HepG2 (cell line): ENCODE results near the gene FER1L5. TPM values are rescaled to one million over a fixed set of nuclear protein-coding genes. Genes with fewer than 3 reads are reported as not detected.

ENCODE experiments used
- KDM3A ChIP-seq: IDR thresholded peaks from 2 replicates; pipeline ENCODE4 v1.6.1; 2018; ENCODE audit warnings: low read depth, missing compliant biosample characterization
- MEF2D ChIP-seq: sonication (generic); formaldehyde crosslinking; IDR thresholded peaks from 2 replicates; pipeline ENCODE4 v1.5.1; 2020; ENCODE audit warnings: mild to moderate bottlenecking, missing genetic modification reagents
- TCF12 ChIP-seq, 2 experiments: fragments of 450-650 bp in 1 of 2; sonication (generic) in 1 of 2; formaldehyde crosslinking in 1 of 2; IDR thresholded peaks; 2 replicates each; pipeline versions ENCODE4 v1.6.1 to v1.8.0; 2017 to 2022; ENCODE audit warnings: antibody characterized with exemption in 1 of 2, mild to moderate bottlenecking in 1 of 2, missing genetic modification reagents in 1 of 2, moderate library complexity in 1 of 2
- ZNF670 ChIP-seq: sonication (generic); formaldehyde crosslinking; IDR thresholded peaks from 2 replicates; pipeline ENCODE4 v1.8.0; 2022; ENCODE audit warnings: mild to moderate bottlenecking, missing genetic modification reagents, borderline replicate concordance
- ZNF773 ChIP-seq: sonication (generic); formaldehyde crosslinking; IDR thresholded peaks from 2 replicates; pipeline ENCODE4 v1.4.0; 2020; ENCODE audit warnings: missing genetic modification reagents, borderline replicate concordance
- polyA plus RNA-seq, 8 experiments: library from polyadenylated mRNA; depleted of rRNA in 3 of 8; stranded (reverse) in 7 of 8; unstranded in 1 of 8; fragments of >200 nt; fragmentation: Illumina TruSeq in 4 of 8; extraction: Trizol in 4 of 8; gene quantifications; 2 replicates each; pipeline versions ENCODE4 v1.2.1 to v1.2.3, GENCODE V29; 2011 to 2016; ENCODE audit warnings: low read depth in 4 of 8, missing spikeins in 1 of 8, mixed read lengths in 1 of 8; ENCODE audit not compliant: insufficient read depth in 1 of 8
- total RNA-seq, 5 experiments: library from RNA; depleted of rRNA; stranded (reverse); fragments of >200 nt; fragmentation: Illumina TruSeq; extraction: Trizol; gene quantifications; 2 replicates each; pipeline ENCODE4 v1.2.3, GENCODE V29; 2016; ENCODE audit warnings: low read depth in 1 of 5
- TF ChIP-seq, protein P1 (sequence below): sonication (generic); formaldehyde crosslinking; IDR thresholded peaks from 2 replicates; pipeline ENCODE4 v1.4.0; 2020; ENCODE audit warnings: missing genetic modification reagents
- TF ChIP-seq, protein P2 (sequence below): sonication (generic); formaldehyde crosslinking; IDR thresholded peaks from 2 replicates; pipeline ENCODE4 v1.5.1; 2020; ENCODE audit warnings: mild to moderate bottlenecking, moderate library complexity, missing genetic modification reagents
- TF ChIP-seq, protein P3 (sequence below): IDR thresholded peaks from 2 replicates; pipeline ENCODE4 v1.6.1; 2016; ENCODE audit warnings: control low read depth
- TF ChIP-seq, protein P4 (sequence below): sonication (generic); formaldehyde crosslinking; IDR thresholded peaks from 2 replicates; pipeline ENCODE4 v1.4.0; 2020; ENCODE audit warnings: missing genetic modification reagents
- TF ChIP-seq, protein P5 (sequence below): IDR thresholded peaks from 2 replicates; pipeline ENCODE4 v1.6.1; 2016; ENCODE audit warnings: mild to moderate bottlenecking, missing biosample characterization, missing genetic modification reagents
- TF ChIP-seq, protein P6 (sequence below): sonication (generic); formaldehyde crosslinking; IDR thresholded peaks from 2 replicates; pipeline ENCODE4 v1.5.0; 2020; ENCODE audit warnings: mild to moderate bottlenecking, missing genetic modification reagents, borderline replicate concordance

The FER1L5 gene
- total and polyA plus RNA-seq, 2 of the 13 experiments (the other 11 are each of a cell fraction or from before 2014, with no cell fraction given), result 0.02 to 0.08 TPM

DNA sequence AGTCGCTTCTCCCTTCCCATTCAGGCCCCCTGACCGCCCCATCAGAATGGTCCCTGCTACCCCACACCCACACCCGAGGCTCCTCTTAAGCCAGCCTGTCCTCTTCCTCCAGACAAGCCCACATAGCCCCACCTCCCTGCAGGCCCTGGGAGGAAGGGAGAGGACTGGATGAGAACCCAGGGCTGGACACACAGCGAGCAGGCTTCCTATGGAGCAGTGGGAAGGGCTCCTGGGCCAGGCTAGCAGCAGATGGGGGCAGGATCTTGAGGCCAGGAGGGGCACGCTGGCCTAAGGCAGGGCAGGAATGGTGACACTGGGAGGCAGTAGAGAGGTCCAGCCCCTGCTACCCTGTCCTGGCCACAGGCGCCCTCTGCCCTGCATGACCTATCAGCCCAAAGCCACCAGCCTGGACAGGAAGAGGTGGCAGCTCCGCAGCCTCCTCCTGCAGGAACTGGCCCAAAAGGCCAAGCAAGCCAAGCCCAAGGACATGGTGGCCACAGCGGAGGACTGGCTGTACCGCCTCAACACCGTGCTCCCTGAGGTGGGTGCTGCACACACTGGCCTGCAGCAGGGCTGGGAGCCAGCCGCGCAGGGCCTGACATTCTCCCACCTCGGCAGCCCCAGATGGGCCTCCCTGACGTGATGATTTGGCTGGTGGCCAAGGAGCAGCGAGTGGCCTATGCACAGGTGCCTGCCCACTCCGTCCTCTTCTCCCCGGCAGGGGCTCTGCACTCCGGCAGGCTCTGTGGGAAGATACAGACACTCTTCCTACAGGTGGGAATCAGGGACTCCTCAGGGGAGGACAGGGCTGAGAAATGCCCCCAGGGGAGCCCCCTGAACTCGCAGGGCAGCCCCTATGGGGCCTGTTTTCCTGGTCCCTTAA lies 43.3 kb downstream of the FER1L5 start (continued):
- TF ChIP-seq, protein P1, sequence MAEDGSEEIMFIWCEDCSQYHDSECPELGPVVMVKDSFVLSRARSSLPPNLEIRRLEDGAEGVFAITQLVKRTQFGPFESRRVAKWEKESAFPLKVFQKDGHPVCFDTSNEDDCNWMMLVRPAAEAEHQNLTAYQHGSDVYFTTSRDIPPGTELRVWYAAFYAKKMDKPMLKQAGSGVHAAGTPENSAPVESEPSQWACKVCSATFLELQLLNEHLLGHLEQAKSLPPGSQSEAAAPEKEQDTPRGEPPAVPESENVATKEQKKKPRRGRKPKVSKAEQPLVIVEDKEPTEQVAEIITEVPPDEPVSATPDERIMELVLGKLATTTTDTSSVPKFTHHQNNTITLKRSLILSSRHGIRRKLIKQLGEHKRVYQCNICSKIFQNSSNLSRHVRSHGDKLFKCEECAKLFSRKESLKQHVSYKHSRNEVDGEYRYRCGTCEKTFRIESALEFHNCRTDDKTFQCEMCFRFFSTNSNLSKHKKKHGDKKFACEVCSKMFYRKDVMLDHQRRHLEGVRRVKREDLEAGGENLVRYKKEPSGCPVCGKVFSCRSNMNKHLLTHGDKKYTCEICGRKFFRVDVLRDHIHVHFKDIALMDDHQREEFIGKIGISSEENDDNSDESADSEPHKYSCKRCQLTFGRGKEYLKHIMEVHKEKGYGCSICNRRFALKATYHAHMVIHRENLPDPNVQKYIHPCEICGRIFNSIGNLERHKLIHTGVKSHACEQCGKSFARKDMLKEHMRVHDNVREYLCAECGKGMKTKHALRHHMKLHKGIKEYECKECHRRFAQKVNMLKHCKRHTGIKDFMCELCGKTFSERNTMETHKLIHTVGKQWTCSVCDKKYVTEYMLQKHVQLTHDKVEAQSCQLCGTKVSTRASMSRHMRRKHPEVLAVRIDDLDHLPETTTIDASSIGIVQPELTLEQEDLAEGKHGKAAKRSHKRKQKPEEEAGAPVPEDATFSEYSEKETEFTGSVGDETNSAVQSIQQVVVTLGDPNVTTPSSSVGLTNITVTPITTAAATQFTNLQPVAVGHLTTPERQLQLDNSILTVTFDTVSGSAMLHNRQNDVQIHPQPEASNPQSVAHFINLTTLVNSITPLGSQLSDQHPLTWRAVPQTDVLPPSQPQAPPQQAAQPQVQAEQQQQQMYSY (CRISPR knock-in tag), result no peak
- TF ChIP-seq, protein P2, sequence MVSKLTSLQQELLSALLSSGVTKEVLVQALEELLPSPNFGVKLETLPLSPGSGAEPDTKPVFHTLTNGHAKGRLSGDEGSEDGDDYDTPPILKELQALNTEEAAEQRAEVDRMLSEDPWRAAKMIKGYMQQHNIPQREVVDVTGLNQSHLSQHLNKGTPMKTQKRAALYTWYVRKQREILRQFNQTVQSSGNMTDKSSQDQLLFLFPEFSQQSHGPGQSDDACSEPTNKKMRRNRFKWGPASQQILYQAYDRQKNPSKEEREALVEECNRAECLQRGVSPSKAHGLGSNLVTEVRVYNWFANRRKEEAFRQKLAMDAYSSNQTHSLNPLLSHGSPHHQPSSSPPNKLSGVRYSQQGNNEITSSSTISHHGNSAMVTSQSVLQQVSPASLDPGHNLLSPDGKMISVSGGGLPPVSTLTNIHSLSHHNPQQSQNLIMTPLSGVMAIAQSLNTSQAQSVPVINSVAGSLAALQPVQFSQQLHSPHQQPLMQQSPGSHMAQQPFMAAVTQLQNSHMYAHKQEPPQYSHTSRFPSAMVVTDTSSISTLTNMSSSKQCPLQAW (CRISPR knock-in tag), result peak; percentile 7; the same call in 1 of the 2 replicates
- TF ChIP-seq TCF12 (IDR thresholded peaks at IDR 0.05), result no peak
- 0 out of 2 replicates have a peak, but pooled peaks have one; percentile 36 for TF ChIP-seq TCF12 (CRISPR knock-in tag; IDR thresholded peaks at IDR 0.05)
- no peak for TF ChIP-seq ZNF670 (CRISPR knock-in tag)
- peak; percentile 62; the same call in 1 of the 2 replicates for TF ChIP-seq KDM3A (CRISPR knock-in tag)
- TF ChIP-seq, protein P3, sequence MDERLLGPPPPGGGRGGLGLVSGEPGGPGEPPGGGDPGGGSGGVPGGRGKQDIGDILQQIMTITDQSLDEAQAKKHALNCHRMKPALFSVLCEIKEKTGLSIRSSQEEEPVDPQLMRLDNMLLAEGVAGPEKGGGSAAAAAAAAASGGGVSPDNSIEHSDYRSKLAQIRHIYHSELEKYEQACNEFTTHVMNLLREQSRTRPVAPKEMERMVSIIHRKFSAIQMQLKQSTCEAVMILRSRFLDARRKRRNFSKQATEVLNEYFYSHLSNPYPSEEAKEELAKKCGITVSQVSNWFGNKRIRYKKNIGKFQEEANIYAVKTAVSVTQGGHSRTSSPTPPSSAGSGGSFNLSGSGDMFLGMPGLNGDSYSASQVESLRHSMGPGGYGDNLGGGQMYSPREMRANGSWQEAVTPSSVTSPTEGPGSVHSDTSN (CRISPR knock-in tag), result no peak
- TF ChIP-seq, protein P4, sequence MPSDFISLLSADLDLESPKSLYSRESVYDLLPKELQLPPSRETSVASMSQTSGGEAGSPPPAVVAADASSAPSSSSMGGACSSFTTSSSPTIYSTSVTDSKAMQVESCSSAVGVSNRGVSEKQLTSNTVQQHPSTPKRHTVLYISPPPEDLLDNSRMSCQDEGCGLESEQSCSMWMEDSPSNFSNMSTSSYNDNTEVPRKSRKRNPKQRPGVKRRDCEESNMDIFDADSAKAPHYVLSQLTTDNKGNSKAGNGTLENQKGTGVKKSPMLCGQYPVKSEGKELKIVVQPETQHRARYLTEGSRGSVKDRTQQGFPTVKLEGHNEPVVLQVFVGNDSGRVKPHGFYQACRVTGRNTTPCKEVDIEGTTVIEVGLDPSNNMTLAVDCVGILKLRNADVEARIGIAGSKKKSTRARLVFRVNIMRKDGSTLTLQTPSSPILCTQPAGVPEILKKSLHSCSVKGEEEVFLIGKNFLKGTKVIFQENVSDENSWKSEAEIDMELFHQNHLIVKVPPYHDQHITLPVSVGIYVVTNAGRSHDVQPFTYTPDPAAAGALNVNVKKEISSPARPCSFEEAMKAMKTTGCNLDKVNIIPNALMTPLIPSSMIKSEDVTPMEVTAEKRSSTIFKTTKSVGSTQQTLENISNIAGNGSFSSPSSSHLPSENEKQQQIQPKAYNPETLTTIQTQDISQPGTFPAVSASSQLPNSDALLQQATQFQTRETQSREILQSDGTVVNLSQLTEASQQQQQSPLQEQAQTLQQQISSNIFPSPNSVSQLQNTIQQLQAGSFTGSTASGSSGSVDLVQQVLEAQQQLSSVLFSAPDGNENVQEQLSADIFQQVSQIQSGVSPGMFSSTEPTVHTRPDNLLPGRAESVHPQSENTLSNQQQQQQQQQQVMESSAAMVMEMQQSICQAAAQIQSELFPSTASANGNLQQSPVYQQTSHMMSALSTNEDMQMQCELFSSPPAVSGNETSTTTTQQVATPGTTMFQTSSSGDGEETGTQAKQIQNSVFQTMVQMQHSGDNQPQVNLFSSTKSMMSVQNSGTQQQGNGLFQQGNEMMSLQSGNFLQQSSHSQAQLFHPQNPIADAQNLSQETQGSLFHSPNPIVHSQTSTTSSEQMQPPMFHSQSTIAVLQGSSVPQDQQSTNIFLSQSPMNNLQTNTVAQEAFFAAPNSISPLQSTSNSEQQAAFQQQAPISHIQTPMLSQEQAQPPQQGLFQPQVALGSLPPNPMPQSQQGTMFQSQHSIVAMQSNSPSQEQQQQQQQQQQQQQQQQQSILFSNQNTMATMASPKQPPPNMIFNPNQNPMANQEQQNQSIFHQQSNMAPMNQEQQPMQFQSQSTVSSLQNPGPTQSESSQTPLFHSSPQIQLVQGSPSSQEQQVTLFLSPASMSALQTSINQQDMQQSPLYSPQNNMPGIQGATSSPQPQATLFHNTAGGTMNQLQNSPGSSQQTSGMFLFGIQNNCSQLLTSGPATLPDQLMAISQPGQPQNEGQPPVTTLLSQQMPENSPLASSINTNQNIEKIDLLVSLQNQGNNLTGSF, result no peak
- TF ChIP-seq ZNF773, result no peak
- TF ChIP-seq, protein P5, sequence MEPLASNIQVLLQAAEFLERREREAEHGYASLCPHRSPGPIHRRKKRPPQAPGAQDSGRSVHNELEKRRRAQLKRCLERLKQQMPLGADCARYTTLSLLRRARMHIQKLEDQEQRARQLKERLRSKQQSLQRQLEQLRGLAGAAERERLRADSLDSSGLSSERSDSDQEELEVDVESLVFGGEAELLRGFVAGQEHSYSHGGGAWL, result 0 out of 2 replicates have a peak, but pooled peaks have one; percentile 37
- TF ChIP-seq, protein P6, sequence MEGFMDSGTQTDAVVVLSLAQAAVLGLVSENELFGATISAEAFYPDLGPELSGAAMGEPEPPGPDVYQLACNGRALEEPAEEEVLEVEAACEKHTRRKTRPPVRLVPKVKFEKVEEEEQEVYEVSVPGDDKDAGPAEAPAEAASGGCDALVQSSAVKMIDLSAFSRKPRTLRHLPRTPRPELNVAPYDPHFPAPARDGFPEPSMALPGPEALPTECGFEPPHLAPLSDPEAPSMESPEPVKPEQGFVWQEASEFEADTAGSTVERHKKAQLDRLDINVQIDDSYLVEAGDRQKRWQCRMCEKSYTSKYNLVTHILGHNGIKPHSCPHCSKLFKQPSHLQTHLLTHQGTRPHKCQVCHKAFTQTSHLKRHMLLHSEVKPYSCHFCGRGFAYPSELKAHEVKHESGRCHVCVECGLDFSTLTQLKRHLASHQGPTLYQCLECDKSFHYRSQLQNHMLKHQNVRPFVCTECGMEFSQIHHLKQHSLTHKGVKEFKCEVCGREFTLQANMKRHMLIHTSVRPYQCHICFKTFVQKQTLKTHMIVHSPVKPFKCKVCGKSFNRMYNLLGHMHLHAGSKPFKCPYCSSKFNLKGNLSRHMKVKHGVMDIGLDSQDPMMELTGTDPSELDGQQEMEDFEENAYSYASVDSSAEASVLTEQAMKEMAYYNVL (CRISPR knock-in tag), result no peak
- no peak for TF ChIP-seq MEF2D (CRISPR knock-in tag)
